ENCODE measurements around the gene SAMD4A.

SAMD4A gene

GRCh38 chr14:54633076-54633475 is 66.1 kb downstream of the SAMD4A start:
- no peak for FAIRE-seq

DNA sequence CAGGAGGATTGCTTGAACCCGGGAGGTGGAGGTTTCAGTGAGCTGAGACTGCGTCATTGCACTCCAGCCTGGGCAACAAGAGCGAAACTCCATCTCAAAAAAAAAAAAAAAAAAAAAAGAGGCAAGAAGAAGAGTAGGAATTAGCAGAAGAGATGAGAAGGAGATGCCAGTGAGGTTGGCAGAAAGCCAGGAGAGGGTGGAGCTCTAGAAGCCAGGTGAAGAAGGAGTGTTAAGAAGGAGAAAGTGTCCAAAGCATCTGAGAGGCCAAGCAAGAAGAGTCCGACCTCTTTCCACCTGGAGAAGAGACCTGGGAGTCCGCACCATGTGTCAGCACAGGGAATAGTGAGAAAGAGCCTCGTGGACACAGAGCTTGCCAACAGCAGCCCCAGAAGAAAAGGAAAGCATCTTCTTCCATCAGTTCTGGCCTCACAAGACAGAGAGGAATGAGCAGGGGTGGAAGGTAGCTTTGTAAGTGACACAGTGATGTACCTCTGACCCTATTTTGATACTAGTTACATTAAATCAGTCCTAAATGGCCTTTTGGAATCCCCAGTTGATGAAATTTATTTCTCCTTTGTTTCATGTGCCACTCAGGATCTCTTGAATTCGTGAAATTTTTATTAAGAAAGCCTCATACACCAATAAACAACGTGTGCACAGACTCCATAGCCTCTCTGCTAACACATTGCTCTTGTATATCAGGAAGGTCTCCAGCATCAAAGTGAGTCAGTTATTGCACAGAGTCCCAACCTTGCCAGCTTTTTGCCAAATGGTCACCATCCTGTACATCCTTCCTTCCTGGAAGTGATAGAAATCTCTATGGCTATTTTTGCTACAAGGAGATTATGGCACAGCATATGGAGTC is 70.6 kb downstream of the SAMD4A start:
- FAIRE-seq, result no peak

GRCh38 chr14:54638135-54638446 is 71.2 kb downstream of the SAMD4A start:
- FAIRE-seq, result no peak

GRCh38 chr14:54639611-54640010 is 72.7 kb downstream of the SAMD4A start:
- no peak for FAIRE-seq

GRCh38 chr14:54640506-54640905 is 73.6 kb downstream of the SAMD4A start:
- no peak for FAIRE-seq

DNA sequence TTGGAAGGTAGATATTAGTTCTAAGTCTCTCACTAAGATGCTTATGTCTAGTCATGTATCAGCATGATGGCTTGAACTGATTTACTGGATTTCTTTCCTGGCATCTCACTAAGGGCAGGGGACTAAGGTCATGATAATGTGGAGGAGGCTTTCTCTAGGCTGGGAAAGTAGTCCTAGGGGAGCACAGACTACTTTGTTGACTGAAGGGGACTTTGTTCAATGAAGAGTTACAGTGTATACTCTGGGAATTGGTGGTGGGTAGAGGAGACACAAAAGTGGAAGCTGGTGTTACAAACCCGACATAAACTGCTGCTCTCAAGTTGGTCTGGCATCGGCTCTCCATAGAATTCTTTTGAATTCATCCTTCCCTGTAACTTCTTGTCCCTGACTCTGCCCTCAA is 75.2 kb downstream of the SAMD4A start:
- FAIRE-seq, result no peak

- FAIRE-seq, result no peak
Measured at GRCh38 chr14:54642801-54643695, 76.1 kb downstream of the SAMD4A start.

DNA sequence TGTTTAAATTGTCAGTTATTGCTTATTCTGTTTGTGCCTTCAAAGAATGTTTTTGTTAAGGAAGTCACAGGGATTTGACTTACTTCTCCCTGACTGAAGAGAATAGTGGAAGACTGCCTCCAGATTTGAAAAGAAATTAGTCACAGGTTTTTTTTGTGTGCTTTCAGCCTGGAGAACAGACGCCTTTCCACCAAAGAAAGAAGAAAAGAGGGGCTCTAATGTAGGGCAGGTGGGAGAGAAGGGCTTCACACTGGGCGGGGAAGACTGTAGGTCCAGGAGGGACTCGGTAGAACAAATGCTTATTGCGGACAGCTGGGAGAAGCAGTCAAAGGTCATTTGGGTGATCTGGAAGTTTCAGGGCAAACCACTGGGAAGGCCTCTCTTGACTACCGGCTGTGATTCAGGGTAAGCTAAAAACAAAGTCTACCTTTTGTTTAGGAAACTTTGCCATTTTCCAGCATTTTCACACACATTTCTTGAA is 76.8 kb downstream of the SAMD4A start:
- no peak for FAIRE-seq

- FAIRE-seq, result no peak
Measured at GRCh38 chr14:54645639-54646038, 78.7 kb downstream of the SAMD4A start.

- no peak for FAIRE-seq
Measured at GRCh38 chr14:54646626-54647025, 79.7 kb downstream of the SAMD4A start.

GRCh38 chr14:54647378-54647777 is 80.5 kb downstream of the SAMD4A start:
- FAIRE-seq, result no peak

- FAIRE-seq, result no peak
Measured at GRCh38 chr14:54649056-54649455, 82.1 kb downstream of the SAMD4A start.

- FAIRE-seq, result no peak
Measured at GRCh38 chr14:54650331-54650958, 83.5 kb downstream of the SAMD4A start.

DNA sequence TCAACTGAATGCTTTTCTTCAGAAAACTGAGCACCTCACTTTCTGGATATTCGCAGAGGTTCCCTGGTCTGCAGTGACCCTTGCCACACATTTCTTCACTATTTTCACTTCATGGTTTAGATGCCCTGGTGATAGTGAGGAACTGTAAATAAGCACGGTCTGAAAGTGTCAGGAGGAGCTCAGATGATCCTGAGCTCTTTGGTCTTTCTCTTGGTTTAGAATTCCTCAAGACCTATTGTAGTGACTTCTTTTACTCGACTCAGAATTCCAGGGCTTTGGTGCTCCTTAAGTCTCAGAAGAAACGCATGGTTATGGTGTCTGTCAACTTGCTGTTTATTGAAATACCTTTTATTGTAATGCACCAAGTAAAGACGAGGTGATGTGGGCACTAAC is 84.0 kb downstream of the SAMD4A start:
- no peak for FAIRE-seq

DNA sequence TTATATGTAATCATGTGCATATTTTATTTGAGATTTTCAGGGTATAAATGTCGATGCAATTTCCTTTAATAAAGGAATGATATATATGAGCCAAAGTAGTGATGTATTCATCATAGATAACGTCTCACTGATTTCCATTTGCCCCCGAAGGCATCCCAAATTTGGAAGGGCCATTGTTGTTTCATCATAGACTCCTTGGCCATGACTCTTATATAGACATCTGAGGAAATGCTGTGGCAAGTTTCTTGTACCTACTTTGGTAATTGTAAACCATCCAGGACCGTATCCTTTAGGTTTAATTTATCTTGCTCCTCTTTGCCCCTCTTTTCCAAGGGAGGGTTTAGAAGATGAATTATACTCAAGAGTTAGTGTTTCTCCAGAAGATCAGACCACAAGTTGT is 84.7 kb downstream of the SAMD4A start:
- no peak for FAIRE-seq

GRCh38 chr14:54652188-54652587 is 85.3 kb downstream of the SAMD4A start:
- no peak for FAIRE-seq

- FAIRE-seq, result no peak
Measured at GRCh38 chr14:54652605-54653052, 85.7 kb downstream of the SAMD4A start.

DNA sequence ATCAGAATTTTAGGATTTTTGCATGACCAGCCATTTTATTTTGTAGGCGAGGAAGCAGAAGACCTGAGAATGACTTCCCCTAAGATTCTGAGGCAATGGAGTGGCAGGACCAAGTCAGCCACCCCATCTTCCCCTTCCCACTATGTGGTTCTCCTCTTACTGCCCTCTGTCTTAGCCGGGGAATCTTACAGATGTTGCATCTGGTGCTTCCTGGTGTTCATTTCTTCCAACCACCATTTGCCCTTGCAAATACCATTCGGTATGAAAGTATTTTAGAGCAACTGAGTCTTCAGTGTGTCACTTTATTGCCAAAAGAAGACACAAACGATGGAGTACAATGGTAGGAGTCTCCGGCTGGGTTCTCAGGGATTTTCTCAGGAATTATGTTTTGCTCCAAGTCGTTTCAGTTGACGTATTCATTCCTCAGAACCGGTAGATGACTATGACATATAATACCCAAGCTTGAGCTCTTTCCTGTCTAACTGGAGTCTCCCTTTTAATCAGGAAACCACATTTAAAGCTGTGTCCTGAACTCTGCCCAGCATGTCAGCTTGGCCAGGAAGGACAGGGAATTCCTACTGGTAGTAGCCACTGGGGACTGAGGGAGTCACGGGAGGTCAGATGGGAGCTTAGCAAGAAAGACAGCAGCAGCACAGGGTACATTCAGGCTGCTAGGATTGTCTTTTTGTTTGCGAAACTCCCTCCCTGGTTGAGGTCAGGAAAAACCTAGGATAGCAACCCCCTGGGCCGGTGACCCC is 87.0 kb downstream of the SAMD4A start:
- no peak for FAIRE-seq

GRCh38 chr14:54654605-54655004 is 87.7 kb downstream of the SAMD4A start:
- no peak for FAIRE-seq

DNA sequence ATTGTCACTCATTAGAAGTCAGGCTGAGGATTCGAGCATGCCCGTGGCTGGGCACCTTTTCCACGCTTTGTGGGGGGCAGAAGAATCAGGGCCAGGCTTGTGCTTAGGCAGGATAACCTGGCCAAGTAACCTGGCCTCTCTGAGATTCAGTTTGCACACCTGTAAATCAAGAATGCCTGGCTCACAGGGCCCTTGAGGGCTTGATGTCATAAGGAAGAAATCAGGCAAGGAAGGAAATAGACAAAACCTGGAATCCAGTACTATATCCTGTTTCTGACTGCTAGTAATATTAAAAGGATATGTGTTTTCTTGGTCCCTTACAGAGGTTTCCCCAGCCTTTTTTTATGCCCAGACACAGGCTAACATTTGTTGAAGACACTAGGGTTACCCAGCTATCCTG is 91.9 kb downstream of the SAMD4A start:
- no peak for FAIRE-seq

- no peak for FAIRE-seq
Measured at GRCh38 chr14:54659365-54659764, 92.4 kb downstream of the SAMD4A start.

DNA sequence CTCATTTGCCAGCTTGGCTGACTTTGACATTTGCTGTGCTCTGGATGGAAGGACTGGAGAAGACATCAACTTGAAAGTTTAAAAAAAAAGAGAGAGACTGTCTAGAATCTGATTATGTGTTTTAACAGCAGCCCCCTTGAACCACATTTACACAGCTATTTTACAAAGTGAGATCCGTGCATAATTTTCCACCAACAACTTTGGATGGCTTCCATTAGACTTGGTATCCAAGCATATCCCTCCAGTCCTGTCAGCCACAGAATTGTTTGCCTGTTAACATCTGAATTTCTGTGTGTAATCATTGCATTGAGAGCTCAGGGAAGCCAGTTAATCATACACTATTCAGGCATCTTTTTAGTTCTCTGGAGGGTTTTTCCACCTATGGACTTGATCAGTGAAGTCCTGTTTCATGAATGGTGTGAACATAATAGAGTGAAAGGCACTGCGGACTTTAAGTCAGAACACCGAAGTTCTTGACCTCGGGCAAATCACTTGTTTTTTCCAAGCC is 93.7 kb downstream of the SAMD4A start:
- no peak for FAIRE-seq
